ENCODE results near the gene ANKRD23.

The ANKRD23 gene

GRCh38 chr2:96835830-96836229 lies 8.0 kb downstream of the ANKRD23 start:
- no peak for DNase-seq

GRCh38 chr2:96832754-96833507 lies 10.9 kb downstream of the ANKRD23 start:
- no peak for DNase-seq

GRCh38 chr2:96832408-96832753 lies 11.4 kb downstream of the ANKRD23 start:
- DNase-seq = no peak

- no peak for DNase-seq
These were observed 12.1 kb downstream of the ANKRD23 start for GRCh38 chr2:96831679-96832078.

GRCh38 chr2:96830044-96830562 lies 13.7 kb downstream of the ANKRD23 start:
- DNase-seq = no peak

- DNase-seq = no peak
These were observed 14.9 kb downstream of the ANKRD23 start for GRCh38 chr2:96828874-96829273.

GRCh38 chr2:96828436-96828835 lies 15.4 kb downstream of the ANKRD23 start:
- no peak for DNase-seq

- no peak for DNase-seq
These were observed 17.1 kb downstream of the ANKRD23 start for GRCh38 chr2:96826546-96827278.

GRCh38 chr2:96825057-96825456 lies 18.8 kb downstream of the ANKRD23 start:
- no peak for DNase-seq

- no peak for DNase-seq
These were observed 19.5 kb downstream of the ANKRD23 start for GRCh38 chr2:96824079-96824870.

- no peak for DNase-seq
These were observed 20.6 kb downstream of the ANKRD23 start for GRCh38 chr2:96823198-96823597.

GRCh38 chr2:96822786-96823185 lies 21.0 kb downstream of the ANKRD23 start:
- DNase-seq = no peak

- no peak for DNase-seq
These were observed 22.6 kb downstream of the ANKRD23 start for GRCh38 chr2:96821113-96821675.

- no peak for DNase-seq
These were observed 23.8 kb downstream of the ANKRD23 start for GRCh38 chr2:96819876-96820511.

GRCh38 chr2:96819128-96819875 lies 24.5 kb downstream of the ANKRD23 start:
- no peak for DNase-seq

- no peak for DNase-seq
These were observed 25.9 kb downstream of the ANKRD23 start for GRCh38 chr2:96817882-96818281.

- peak; percentile 26 for DNase-seq
These were observed 26.8 kb downstream of the ANKRD23 start for GRCh38 chr2:96816836-96817702.

- DNase-seq = peak; percentile 96
These were observed 27.5 kb downstream of the ANKRD23 start, which contains the start of gene CNNM3 for GRCh38 chr2:96816127-96816835. CNNM3 (plus strand) TSS chr2:96816268; CDS start chr2:96816278, 10 bp downstream.

- DNase-seq = peak; percentile 58
These were observed 28.3 kb downstream of the ANKRD23 start for GRCh38 chr2:96815326-96816126.

All from RPMI8226 (cell line).